Fibroblast of skin of left quadriceps (primary cell): ENCODE results near the gene SYDE2.
A peak's percentile ranks its signal among the peaks of the same experiment; 100 is the strongest.

Source experiments
- DNase-seq, 2 experiments: peaks; one replicate each; pipeline ENCODE4 v3.0.0-alpha.2; 2013; ENCODE audit warnings: low read depth in 2 of 2

The SYDE2 gene

DNA sequence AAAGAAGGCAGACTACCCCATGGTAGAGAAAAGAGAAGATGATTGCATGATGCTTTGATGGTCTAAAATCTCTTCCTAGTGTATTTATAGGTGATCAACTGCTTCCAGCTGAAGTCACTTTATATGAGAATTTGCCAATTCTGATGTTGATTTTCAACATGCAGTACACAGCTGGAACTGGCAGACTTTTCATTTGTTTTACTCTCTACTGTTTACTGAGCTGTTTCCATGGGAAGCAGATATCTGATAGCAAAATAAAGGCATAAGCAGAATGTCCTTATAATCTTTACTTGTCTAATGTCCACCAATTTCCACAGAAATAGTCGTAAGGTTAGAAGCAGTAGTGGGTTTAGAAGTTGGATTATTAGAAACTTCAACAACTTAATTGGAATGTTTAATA, 74.9 kb downstream of the SYDE2 start:
- no peak for DNase-seq

DNA sequence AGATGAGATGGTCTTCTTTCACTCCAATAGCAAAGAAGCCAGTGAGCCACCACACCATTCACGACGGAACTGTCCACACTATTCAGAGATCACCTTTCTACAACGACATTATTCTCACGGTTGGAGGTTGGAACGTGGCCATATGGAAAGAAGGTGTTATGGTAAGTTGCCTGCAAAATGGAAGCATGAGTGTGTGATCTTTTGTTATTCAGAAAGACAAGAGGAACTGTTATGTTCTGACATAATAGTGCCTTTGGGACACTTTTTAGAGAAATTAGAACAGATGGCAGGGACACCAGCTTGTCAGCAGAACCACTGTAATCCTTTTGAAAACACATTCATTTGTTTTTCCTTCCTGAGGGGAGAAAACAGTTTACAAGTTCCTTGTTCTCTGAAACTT, 76.7 kb downstream of the SYDE2 start:
- no peak for DNase-seq

DNA sequence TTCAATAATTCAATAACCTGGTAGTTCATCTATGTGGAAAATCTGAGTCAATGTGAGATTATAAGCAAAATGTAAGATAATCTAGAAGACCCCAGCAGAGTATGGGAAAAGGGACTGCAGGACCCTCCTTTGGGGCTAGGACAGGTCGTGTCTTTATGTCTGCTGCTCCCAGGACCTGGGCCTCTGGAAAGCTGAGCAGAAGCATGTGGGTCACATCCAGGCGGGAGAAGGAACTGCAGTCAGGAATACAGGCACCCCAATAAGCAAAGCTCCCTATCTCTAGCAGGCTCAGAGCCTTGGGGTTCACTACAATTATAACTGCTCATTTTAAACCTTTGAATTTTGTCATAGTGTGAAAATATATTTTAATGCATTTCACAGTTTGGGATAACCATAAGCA, 78.6 kb downstream of the SYDE2 start:
- no peak for DNase-seq

DNA sequence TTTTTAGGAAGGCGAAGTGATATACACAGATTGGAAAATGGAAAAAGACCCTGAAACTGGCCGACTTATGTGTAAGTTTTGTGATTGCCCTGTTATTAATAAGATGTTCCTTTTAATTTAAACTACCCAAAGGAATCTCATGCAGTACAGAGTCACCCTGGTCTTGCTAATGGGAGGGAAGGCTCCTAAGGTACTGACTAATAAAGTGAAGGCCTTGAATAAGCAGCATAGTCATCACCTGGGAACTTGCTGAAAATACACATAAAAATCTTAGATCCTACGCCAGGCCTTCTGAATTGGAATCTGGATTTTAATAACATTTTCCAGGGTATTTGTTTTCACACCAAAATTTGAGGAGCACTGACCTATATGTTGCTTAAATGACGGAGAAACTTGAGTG, 79.1 kb downstream of the SYDE2 start:
- no peak for DNase-seq

DNA sequence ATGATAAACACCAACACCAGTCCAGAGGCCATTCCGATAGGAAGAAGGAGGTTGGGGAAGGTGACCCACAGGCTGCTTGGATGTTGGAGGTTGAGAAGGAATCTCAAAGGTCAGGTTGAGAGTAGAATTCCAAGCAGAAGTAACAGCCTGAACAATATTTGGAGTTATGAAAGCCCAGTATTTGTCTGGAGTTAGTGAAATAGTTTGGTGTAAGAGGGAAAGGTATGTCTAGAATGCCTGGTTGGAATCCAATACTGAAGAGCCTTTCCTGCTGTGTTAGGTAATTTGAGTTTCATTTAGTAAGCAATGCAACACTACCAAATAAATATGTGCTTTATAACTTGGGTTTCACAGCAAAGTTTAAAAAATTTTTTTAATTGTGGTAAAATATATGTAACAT, 82.1 kb downstream of the SYDE2 start:
- no peak for DNase-seq

DNA sequence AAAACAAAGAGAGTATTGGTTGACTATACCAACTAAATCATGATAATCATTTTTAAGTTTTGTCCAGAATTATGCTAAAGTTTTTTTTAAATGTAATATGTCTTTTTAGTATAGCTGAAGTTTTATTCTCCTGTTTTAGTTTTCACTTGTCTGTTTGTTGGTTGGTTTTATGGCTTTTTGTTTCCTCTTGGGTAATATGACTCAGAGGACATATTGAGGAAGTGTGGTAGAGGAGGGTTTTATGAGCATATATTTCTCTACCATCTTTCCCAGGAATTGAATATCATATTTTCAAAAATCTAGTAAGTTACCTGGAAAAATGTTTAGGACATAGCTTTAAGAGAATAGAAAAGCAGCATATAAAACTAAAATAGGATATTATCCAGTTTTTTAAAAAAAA, 84.0 kb downstream of the SYDE2 start:
- no peak for DNase-seq

DNA sequence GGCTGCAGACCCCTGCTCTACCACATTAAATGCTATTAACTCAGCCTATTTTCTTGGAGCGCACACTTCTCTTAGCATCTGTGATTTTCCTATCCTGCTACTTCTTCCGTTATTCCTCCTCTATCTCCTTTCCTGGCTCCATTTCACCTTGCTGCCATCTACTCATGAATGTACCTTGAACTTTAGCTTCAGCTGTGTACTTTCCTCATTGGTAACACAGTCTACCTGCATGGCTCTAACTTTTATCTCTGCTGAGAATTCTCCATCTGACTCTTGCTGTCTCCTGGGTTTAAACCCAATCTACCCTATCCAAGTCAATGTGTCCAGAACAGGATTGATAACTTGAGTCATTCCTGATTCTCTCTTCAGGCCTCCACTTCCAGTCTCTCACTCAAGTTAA, 84.9 kb downstream of the SYDE2 start:
- no peak for DNase-seq

DNA sequence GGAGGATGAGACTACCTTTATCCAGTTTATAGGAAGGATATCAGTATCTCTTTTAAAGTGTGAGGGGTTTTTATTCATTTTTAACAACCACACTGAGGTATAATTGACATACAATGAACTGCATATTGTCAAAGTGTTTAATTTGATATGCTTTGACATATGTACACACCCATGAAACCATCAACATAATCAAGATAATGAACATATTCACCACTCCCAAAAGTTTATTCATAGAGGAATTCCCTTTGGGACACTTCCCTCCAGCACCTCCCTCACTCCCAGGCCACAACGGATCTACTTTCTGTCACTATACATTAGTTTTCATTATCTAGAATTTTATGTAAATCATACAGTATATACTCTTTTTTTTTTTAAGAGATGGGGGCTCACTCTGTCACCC, 89.1 kb downstream of the SYDE2 start:
- no peak for DNase-seq

DNA sequence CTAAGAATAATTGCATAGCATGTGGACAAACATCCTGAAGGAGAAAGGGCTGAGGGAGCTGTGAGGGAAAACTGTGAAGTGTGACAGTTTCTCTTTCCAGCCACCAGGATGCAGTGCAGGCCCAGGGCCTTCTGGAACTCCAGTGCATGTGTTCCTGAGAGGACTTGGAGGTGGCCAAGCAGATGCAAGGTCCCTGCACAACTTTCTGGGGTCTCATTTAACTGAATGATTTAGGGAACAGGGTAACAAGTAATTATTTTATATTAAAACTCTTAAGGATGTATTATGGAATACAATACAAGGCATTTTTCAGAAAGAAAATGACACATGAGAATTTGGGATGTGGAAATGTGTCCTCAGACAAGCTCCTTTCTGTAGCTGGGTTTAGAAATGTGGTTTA, 91.3 kb downstream of the SYDE2 start:
- DNase-seq = peak; percentile 37 to 40
